ENCODE results near the gene PXDN. TPM values are rescaled to one million over a fixed set of nuclear protein-coding genes. Genes with fewer than 3 reads are reported as not detected.

The PXDN gene
- total RNA-seq, 4 donors from 2014 or later, result 9.0 to 46.2 (median 18.5) TPM

GRCh38 chr2:1654696-1655374 is 89.5 kb downstream of the PXDN start:
- intact Hi-C loops (cut with DNase I; ENCODE audit: low total_unique reads) (no loop called here), in situ Hi-C loops (cut with MboI; ENCODE audit: low pct_ligation_motif_present in 1 of 4, low pct_unique_long_range_greater_than_20kb in 1 of 4, low sequenced_read_pairs in 3 of 4) (loop anchor here in 1 of 4 donors (10.0 kb wide), 1 partner anchor 90 kb away; the partner anchor contains the start of gene PXDN)
- no peaks in the 10 kb centered on the region for H3K36me3 ChIP-seq
- peak overlapping the region; percentile 70 to 83 (median 75) for H3K27ac ChIP-seq
- no peak for DNase-seq
- H3K9me3 ChIP-seq, result no peaks in the 10 kb centered on the region
- H3K4me1 ChIP-seq, result peaks cover 12 to 24% (median 20%) of the 10 kb centered on the region in 4 donors
- no peak overlapping the region for H3K4me3 ChIP-seq
- TF ChIP-seq EP300 (IDR thresholded peaks at IDR 0.05; ENCODE audit: low read depth), result no peak
- no peak for TF ChIP-seq POLR2A (IDR thresholded peaks at IDR 0.05)
- TF ChIP-seq CTCF (IDR thresholded peaks at IDR 0.05), result no peak
- no peak for TF ChIP-seq POLR2AphosphoS5 (IDR thresholded peaks at IDR 0.05)
- 72 to 75% methylated on average over 7 to 8 of the region's 8 CpGs for WGBS, 2 donors (ENCODE audit: low coverage in 1 of 2)
- no peaks in the 10 kb centered on the region for H3K27me3 ChIP-seq

GRCh38 chr2:1653956-1654695 is 90.2 kb downstream of the PXDN start:
- H3K9me3 ChIP-seq, result no peaks in the 10 kb centered on the region
- H3K4me1 ChIP-seq, result peaks cover 12 to 24% (median 20%) of the 10 kb centered on the region in 4 donors
- peak overlapping the region; percentile 70 to 83 (median 75) for H3K27ac ChIP-seq
- H3K27me3 ChIP-seq, result no peaks in the 10 kb centered on the region
- intact Hi-C loops (cut with DNase I; ENCODE audit: low total_unique reads) (loop anchor here (2.0 kb wide), 1 partner anchor 89 kb away; no protein-coding TSS in a partner anchor), in situ Hi-C loops (cut with MboI; ENCODE audit: low pct_ligation_motif_present in 1 of 4, low pct_unique_long_range_greater_than_20kb in 1 of 4, low sequenced_read_pairs in 3 of 4) (loop anchor here in 1 of 4 donors (10.0 kb wide), 1 partner anchor 91 kb away; the partner anchor contains the start of gene PXDN)
- no peak overlapping the region for H3K4me3 ChIP-seq
- no peak for TF ChIP-seq POLR2A (IDR thresholded peaks at IDR 0.05)
- TF ChIP-seq CTCF (IDR thresholded peaks at IDR 0.05), result no peak
- no peak for TF ChIP-seq POLR2AphosphoS5 (IDR thresholded peaks at IDR 0.05)
- no peak for TF ChIP-seq EP300 (IDR thresholded peaks at IDR 0.05; ENCODE audit: low read depth)
- no peaks in the 10 kb centered on the region for H3K36me3 ChIP-seq
- 72 to 80% methylated on average over 12 to 14 of the region's 14 CpGs for WGBS, 2 donors (ENCODE audit: low coverage in 1 of 2)
- DNase-seq, result no peak

- Histone ChIP-seq H3K27me3 (no peaks in the 10 kb centered on the region), H3K4me3 (no peak overlapping the region), H3K9me3 (no peaks in the 10 kb centered on the region), H3K4me1 (peaks cover 12 to 24% (median 20%) of the 10 kb centered on the region in 4 donors), H3K27ac (peak overlapping the region; percentile 70 to 83 (median 75)), H3K36me3 (no peaks in the 10 kb centered on the region)
- 62 to 66% methylated on average over 4 to 9 of the region's 9 CpGs for WGBS, 2 donors (ENCODE audit: low coverage in 1 of 2)
- intact Hi-C loops (cut with DNase I; ENCODE audit: low total_unique reads), result loop anchor here (2.0 kb wide), 1 partner anchor 91 kb away; no protein-coding TSS in a partner anchor
- TF ChIP-seq POLR2A (IDR thresholded peaks at IDR 0.05) (no peak), EP300 (IDR thresholded peaks at IDR 0.05; ENCODE audit: low read depth) (no peak), POLR2AphosphoS5 (IDR thresholded peaks at IDR 0.05) (no peak), CTCF (IDR thresholded peaks at IDR 0.05) (no peak)
- in situ Hi-C loops (cut with MboI; ENCODE audit: low pct_ligation_motif_present in 1 of 4, low pct_unique_long_range_greater_than_20kb in 1 of 4, low sequenced_read_pairs in 3 of 4), result loop anchor here in 1 of 4 donors (10.0 kb wide), 1 partner anchor 93 kb away; the partner anchor contains the start of gene PXDN
- no peak for DNase-seq
Observed at GRCh38 chr2:1652034-1652790, 92.1 kb downstream of the PXDN start.
